OCI-LY1 (cell line): ENCODE data around the gene CEACAM1.
"Not testable (repeated sequence)": the region's sequence is repeated elsewhere in the genome, so short reads cannot be mapped to it uniquely, and the experiment has no call there.

Source experiments
- H2AFZ ChIP-seq: fragments of 200-600 bp; sonication (generic), shearing (Covaris generic); 2 replicates; pipeline ENCODE4 v1.6.0; 2014; ENCODE audit warnings: antibody characterized with exemption, mild to moderate bottlenecking, low read length
- H3F3A ChIP-seq: fragments of 200-600 bp; sonication (generic), shearing (Covaris generic); 2 replicates; pipeline ENCODE4 v1.6.0; 2014; ENCODE audit warnings: mild to moderate bottlenecking, antibody characterized with exemption, low read length, moderate library complexity; ENCODE audit not compliant: insufficient read depth
- H3K27ac ChIP-seq: fragments of 200-600 bp; sonication (generic); 2 replicates; pipeline ENCODE4 v1.5.1; 2014; ENCODE audit warnings: low read length, mixed run types, mild to moderate bottlenecking, low read depth; ENCODE audit not compliant: poor library complexity, severe bottlenecking
- H3K27me3 ChIP-seq: fragments of 200-600 bp; sonication (generic); 2 replicates; pipeline ENCODE4 v1.6.0; 2014; ENCODE audit warnings: antibody characterized with exemption, mild to moderate bottlenecking, low read length, moderate library complexity; ENCODE audit not compliant: insufficient read depth
- H3K36me3 ChIP-seq: fragments of 200-600 bp; sonication (generic); 2 replicates; pipeline ENCODE4 v1.6.1; 2014; ENCODE audit warnings: mild to moderate bottlenecking, antibody characterized with exemption, low read length, moderate library complexity, mixed read lengths; ENCODE audit not compliant: insufficient read depth
- H3K4me1 ChIP-seq: fragments of 200-600 bp; sonication (generic); 2 replicates; pipeline ENCODE4 v1.5.1; 2014; ENCODE audit warnings: mild to moderate bottlenecking, low read length, moderate library complexity; ENCODE audit not compliant: insufficient read depth, severe bottlenecking
- H3K4me2 ChIP-seq: fragments of 200-600 bp; sonication (generic), shearing (Covaris generic); 2 replicates; pipeline ENCODE4 v1.6.1; 2014; ENCODE audit warnings: low read length
- H3K4me3 ChIP-seq: fragments of 200-600 bp; sonication (generic); 2 replicates; pipeline ENCODE4 v1.5.1; 2014; ENCODE audit warnings: low read length, low read depth, mild to moderate bottlenecking, mixed read lengths; ENCODE audit not compliant: poor library complexity, severe bottlenecking
- H3K79me2 ChIP-seq: fragments of 200-600 bp; shearing (Covaris generic); 2 replicates; pipeline ENCODE4 v1.6.1; 2016; ENCODE audit warnings: mixed run types, low read length, mixed read lengths; ENCODE audit not compliant: insufficient read depth
- H3K9ac ChIP-seq: fragments of 200-600 bp; sonication (generic), shearing (Covaris generic); 2 replicates; pipeline ENCODE4 v1.6.1; 2014; ENCODE audit warnings: mild to moderate bottlenecking, low read length, mixed read lengths
- H3K9me2 ChIP-seq: fragments of 200-600 bp; sonication (generic), shearing (Covaris generic); 2 replicates; pipeline ENCODE4 v1.6.1; 2014; ENCODE audit warnings: low read depth, mild to moderate bottlenecking, low read length, mixed read lengths
- H3K9me3 ChIP-seq: fragments of 200-600 bp; shearing (Covaris generic); 2 replicates; pipeline ENCODE4 v1.6.1; 2014; ENCODE audit warnings: low read length, mixed read lengths
- H4K20me1 ChIP-seq: fragments of 200-600 bp; sonication (generic), shearing (Covaris generic); 2 replicates; pipeline ENCODE4 v1.6.0; 2016; ENCODE audit warnings: mild to moderate bottlenecking, low read length; ENCODE audit not compliant: insufficient read depth
- EZH2 ChIP-seq: fragments of 200-600 bp; sonication (generic), shearing (Covaris generic); IDR thresholded peaks from 2 replicates; pipeline ENCODE4 v1.8.0; 2017; ENCODE audit warnings: borderline replicate concordance, mixed run types, mild to moderate bottlenecking, antibody characterized with exemption, low read length, moderate library complexity, mixed read lengths
- TF ChIP-seq, protein P1 (sequence below): fragments of 200-600 bp; sonication (generic), shearing (Covaris generic); IDR thresholded peaks from 2 replicates; pipeline ENCODE4 v1.5.1; 2017; ENCODE audit warnings: mild to moderate bottlenecking, antibody characterized with exemption, low read length, moderate library complexity, mixed read lengths

The CEACAM1 gene

DNA sequence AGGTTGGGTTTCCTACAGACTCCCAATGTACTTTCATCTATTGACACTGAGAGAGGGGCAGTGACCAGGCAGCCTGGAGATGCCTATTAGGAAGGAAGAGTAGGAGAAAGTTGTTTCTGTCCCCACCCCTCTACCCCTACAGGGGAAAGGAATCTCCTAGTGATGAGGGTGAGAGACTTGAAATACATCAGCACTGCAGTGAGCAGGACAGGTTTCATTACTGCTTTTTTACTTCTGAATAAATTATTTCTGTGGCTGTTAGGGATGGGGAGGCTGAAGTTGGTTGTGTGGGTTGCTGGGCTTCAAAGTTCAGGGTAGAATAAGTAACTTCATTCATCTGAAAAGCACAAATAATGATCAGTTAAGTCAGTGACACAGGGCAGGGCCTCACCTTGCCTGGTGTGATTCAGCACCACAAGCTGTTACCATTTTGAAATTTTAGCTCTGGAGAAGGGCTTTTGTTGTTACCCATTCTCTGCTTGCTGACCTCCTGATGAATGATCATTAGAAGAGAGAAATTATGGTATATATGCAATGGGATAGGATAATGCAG lies 19.3 kb downstream of the CEACAM1 start:
- H3K9me2 ChIP-seq = no peaks in the 10 kb centered on the region
- no peaks in the 10 kb centered on the region for H4K20me1 ChIP-seq
- TF ChIP-seq, protein P1, sequence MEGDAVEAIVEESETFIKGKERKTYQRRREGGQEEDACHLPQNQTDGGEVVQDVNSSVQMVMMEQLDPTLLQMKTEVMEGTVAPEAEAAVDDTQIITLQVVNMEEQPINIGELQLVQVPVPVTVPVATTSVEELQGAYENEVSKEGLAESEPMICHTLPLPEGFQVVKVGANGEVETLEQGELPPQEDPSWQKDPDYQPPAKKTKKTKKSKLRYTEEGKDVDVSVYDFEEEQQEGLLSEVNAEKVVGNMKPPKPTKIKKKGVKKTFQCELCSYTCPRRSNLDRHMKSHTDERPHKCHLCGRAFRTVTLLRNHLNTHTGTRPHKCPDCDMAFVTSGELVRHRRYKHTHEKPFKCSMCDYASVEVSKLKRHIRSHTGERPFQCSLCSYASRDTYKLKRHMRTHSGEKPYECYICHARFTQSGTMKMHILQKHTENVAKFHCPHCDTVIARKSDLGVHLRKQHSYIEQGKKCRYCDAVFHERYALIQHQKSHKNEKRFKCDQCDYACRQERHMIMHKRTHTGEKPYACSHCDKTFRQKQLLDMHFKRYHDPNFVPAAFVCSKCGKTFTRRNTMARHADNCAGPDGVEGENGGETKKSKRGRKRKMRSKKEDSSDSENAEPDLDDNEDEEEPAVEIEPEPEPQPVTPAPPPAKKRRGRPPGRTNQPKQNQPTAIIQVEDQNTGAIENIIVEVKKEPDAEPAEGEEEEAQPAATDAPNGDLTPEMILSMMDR = no peak
- TF ChIP-seq EZH2 = no peak
- H3K4me2 ChIP-seq = no peak overlapping the region
- H3K27me3 ChIP-seq = no peaks in the 10 kb centered on the region
- peaks cover 22% of the 10 kb centered on the region for H3K4me1 ChIP-seq
- H3K9ac ChIP-seq = no peak overlapping the region
- peaks cover 6% of the 10 kb centered on the region; the same call in 1 of the 2 replicates for H3K36me3 ChIP-seq
- no peak overlapping the region for H3K4me3 ChIP-seq
- no peak overlapping the region for H3K27ac ChIP-seq
- H3K79me2 ChIP-seq = no peaks in the 10 kb centered on the region
- H3F3A ChIP-seq = no peaks in the 10 kb centered on the region
- no peaks in the 10 kb centered on the region for H3K9me3 ChIP-seq
- H2AFZ ChIP-seq = no peak overlapping the region

DNA sequence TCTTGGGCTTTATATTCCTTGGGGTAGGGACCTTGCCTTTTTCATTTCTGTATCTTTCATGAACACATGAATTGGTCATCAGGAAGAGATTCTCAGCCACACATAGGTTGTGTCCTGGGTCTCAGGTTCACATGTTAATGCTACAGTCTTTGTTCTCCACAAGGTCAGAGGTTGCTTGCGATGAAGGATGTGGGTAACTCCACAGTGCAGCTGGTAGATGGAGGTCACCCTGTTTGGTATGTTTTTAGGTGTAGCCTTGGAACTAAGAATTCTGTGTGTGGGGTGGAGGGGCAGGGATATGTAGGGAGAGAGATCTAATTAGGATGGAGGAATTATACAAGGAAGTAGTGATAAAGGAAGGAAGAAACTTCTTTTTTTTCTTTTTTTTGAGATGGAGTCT lies 23.2 kb downstream of the CEACAM1 start:
- H3F3A ChIP-seq = no peaks in the 10 kb centered on the region
- no peak for TF ChIP-seq EZH2
- TF ChIP-seq, protein P1 = no peak
- H3K9ac ChIP-seq = no peak overlapping the region

DNA sequence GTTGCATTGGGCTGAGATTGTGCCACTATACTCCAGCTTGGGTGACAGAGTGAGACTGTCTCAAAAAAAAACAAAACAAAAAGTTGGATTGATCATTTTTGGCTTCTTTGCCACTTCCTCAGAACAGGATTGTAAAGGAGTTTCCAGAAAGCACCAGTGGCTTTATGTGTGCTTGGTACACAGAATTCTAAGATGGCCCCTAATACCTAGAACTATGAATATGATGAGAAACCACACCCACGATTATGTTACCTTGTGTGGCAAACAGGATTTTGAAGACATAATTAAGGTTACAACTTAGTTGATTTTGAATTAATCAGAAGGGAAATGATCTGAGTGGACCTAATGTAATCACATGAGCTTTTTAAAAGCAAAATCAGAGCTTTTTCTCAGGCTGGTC lies 26.5 kb downstream of the CEACAM1 start:
- no peaks in the 10 kb centered on the region for H4K20me1 ChIP-seq
- H3K27ac ChIP-seq = no peak overlapping the region
- H3K4me2 ChIP-seq = no peak overlapping the region
- no peaks in the 10 kb centered on the region for H3K9me2 ChIP-seq
- H3F3A ChIP-seq = no peaks in the 10 kb centered on the region
- no peaks in the 10 kb centered on the region for H3K9me3 ChIP-seq
- no peaks in the 10 kb centered on the region for H3K27me3 ChIP-seq
- H3K9ac ChIP-seq = no peak overlapping the region
- H3K4me3 ChIP-seq = no peak overlapping the region
- no peak overlapping the region for H2AFZ ChIP-seq
- no peaks in the 10 kb centered on the region for H3K36me3 ChIP-seq
- no peaks in the 10 kb centered on the region for H3K79me2 ChIP-seq
- peaks cover 21% of the 10 kb centered on the region for H3K4me1 ChIP-seq
- TF ChIP-seq, protein P1 = no peak
- TF ChIP-seq EZH2 = no peak

More for the DNA sequence above, 23.2 kb downstream of the CEACAM1 start:
- Histone ChIP-seq H4K20me1 (no peaks in the 10 kb centered on the region), H3K36me3 (no peaks in the 10 kb centered on the region), H3K9me3 (no peaks in the 10 kb centered on the region), H3K4me2 (no peak overlapping the region), H3K27ac (no peak overlapping the region), H3K4me3 (no peak overlapping the region), H3K79me2 (no peaks in the 10 kb centered on the region), H3K4me1 (no peaks in the 10 kb centered on the region), H3K27me3 (no peaks in the 10 kb centered on the region), H2AFZ (no peak overlapping the region), H3K9me2 (no peaks in the 10 kb centered on the region)

DNA sequence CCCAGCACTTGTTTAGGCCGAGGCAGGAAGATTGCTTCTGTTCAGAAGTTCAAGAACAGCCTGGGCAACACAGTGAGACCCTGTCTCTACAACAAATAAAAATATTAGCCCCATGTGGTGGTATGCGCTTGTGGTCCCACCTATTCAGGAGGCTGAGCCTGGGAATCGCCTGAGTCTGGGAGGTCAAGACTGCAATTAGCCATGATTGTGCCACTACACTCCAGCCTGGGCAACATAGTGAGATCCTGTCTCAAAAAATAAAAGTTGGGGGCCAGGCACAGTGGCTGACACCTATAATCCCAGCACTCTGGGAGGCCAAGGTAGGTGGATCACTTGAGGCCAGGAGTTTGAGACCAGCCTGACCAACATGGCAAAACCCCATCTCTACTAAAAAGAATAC lies 27.0 kb downstream of the CEACAM1 start:
- H2AFZ ChIP-seq, H3K4me3 ChIP-seq, H3K27ac ChIP-seq, H3K4me2 ChIP-seq, H3K27me3 ChIP-seq, H3F3A ChIP-seq, H3K36me3 ChIP-seq, H3K9ac ChIP-seq, H3K9me3 ChIP-seq, H3K9me2 ChIP-seq, H3K79me2 ChIP-seq, H4K20me1 ChIP-seq: not testable (repeated sequence)
- peaks cover 26% of the 10 kb centered on the region for H3K4me1 ChIP-seq
